A549 (cell line): Measurements from ENCODE around the gene PSMD1.

ENCODE experiments used
- CBX8 ChIP-seq: fragments of 200-600 bp; sonication (generic); IDR thresholded peaks from 2 replicates; pipeline ENCODE4 v1.6.1; 2016
- CEBPB ChIP-seq, 2 experiments: fragments of >200 bp in 1 of 2; sonication (Bioruptor Twin) in 1 of 2; formaldehyde crosslinking in 1 of 2; IDR thresholded peaks; 2 replicates each; pipeline ENCODE4 v1.6.1; 2012 to 2016
- CTCF ChIP-seq: fragments of >200 bp; sonication (Bioruptor Twin); formaldehyde crosslinking; IDR thresholded peaks from 3 replicates; pipeline ENCODE4 v1.5.1; 2016
- EP300 ChIP-seq, 2 experiments: fragments of >200 bp; sonication (Bioruptor Twin); formaldehyde crosslinking; IDR thresholded peaks; 2 replicates in 1 of 2; 3 replicates in 1 of 2; pipeline ENCODE4 v1.6.1; 2016 to 2017
- HES2 ChIP-seq: fragments of >200 bp; sonication (Bioruptor Twin); formaldehyde crosslinking; IDR thresholded peaks from 2 replicates; pipeline ENCODE4 v1.6.1; 2016
- MAX ChIP-seq: IDR thresholded peaks from 2 replicates; pipeline ENCODE4 v1.6.1; 2012
- MYC ChIP-seq: IDR thresholded peaks from 2 replicates; pipeline ENCODE4 v1.6.1; 2012; ENCODE audit warnings: mild to moderate bottlenecking, inconsistent platforms, low read length, improper control_type of control experiment, borderline replicate concordance
- POLR2A ChIP-seq: IDR thresholded peaks from 2 replicates; pipeline ENCODE4 v1.6.1; 2012; ENCODE audit warnings: mild to moderate bottlenecking, low read length
- RCOR1 ChIP-seq: fragments of 150-350 bp; IDR thresholded peaks from 2 replicates; pipeline ENCODE4 v1.6.1; 2014; ENCODE audit warnings: antibody characterized with exemption, low read length, low read depth
- REST ChIP-seq: fragments of 200-600 bp; sonication (generic); IDR thresholded peaks from 2 replicates; pipeline ENCODE4 v1.6.1; 2016; ENCODE audit warnings: antibody characterized with exemption, mild to moderate bottlenecking, moderate library complexity
- RFX5 ChIP-seq: fragments of 450-650 bp; IDR thresholded peaks from 2 replicates; pipeline ENCODE4 v1.7.1; 2014; ENCODE audit warnings: antibody characterized with exemption, mild to moderate bottlenecking, moderate library complexity
- TFCP2L1 ChIP-seq: fragments of 250-450 bp; sonication (Bioruptor Pico); IDR thresholded peaks from 2 replicates; pipeline ENCODE4 v1.5.0; 2021; ENCODE audit warnings: mild to moderate bottlenecking
- TP53 ChIP-seq: fragments of 250-450 bp; sonication (Bioruptor Pico); IDR thresholded peaks from 2 replicates; pipeline ENCODE4 v1.5.0; 2021; ENCODE audit warnings: mild to moderate bottlenecking, moderate library complexity
- USF2 ChIP-seq: fragments of 450-650 bp; IDR thresholded peaks from 2 replicates; pipeline ENCODE4 v1.6.1; 2014; ENCODE audit warnings: antibody characterized with exemption

GRCh38 chr2:231133365-231134099 lies 76.9 kb downstream of the PSMD1 start:
- TF ChIP-seq EP300 (IDR thresholded peaks at IDR 0.05) (no peak), CTCF (no peak), USF2 (no peak), RCOR1 (no peak), TFCP2L1 (no peak), MAX (no peak), MYC (no peak), REST (no peak), HES2 (no peak), POLR2A (no peak), CBX8 (no peak), CEBPB (IDR thresholded peaks at IDR 0.05) (peak in 1 of 2 experiments; percentile 40; a peak in 1 of 4 replicates), RFX5 (no peak), TP53 (no peak)
